Ovary (tissue), 9 donors: ENCODE measurements around the gene ZNF652. TPM values are rescaled to one million over a fixed set of nuclear protein-coding genes. Genes with fewer than 3 reads are reported as not detected.

Source experiments
- DNase-seq, 5 donors: peaks; one replicate each; pipeline ENCODE4 v3.0.0-alpha.2; 2019 to 2020
- H3K27ac ChIP-seq, 2 donors: fragments of 200-600 bp; one replicate each; pipeline versions ENCODE4 v1.5.1 to v1.8.0; 2019 to 2022
- H3K27me3 ChIP-seq: fragments of 200-600 bp; one replicate; pipeline ENCODE4 v1.8.0; 2022
- H3K36me3 ChIP-seq: fragments of 200-600 bp; sonication (generic); one replicate; pipeline ENCODE4 v1.5.1; 2019
- H3K4me1 ChIP-seq: one replicate; pipeline ENCODE4 v1.8.1; 2013; ENCODE audit warnings: mild to moderate bottlenecking, moderate library complexity; ENCODE audit not compliant: insufficient read depth
- H3K4me3 ChIP-seq: fragments of 200-600 bp; sonication (generic); one replicate; pipeline ENCODE4 v1.5.1; 2017
- H3K9me3 ChIP-seq, 2 donors: fragments of 200-600 bp in 1 of 2; sonication (generic) in 1 of 2; one replicate each; pipeline versions ENCODE4 v1.5.1 to v1.8.1; 2013 to 2019; ENCODE audit warnings: mild to moderate bottlenecking in 1 of 2, moderate library complexity in 1 of 2
- CTCF ChIP-seq, 3 donors: fragments of 450-650 bp in 2 of 3; fragments of 200-600 bp in 1 of 3; IDR thresholded peaks; one replicate each; pipeline versions ENCODE4 v1.5.1 to v1.8.0; 2016 to 2022; ENCODE audit warnings: antibody characterized with exemption in 3 of 3, mild to moderate bottlenecking in 1 of 3
- EP300 ChIP-seq: sonication (generic); formaldehyde crosslinking; IDR thresholded peaks from one replicate; pipeline ENCODE4 v1.6.1; 2017; ENCODE audit warnings: antibody characterized with exemption
- POLR2A ChIP-seq: fragments of 450-650 bp; IDR thresholded peaks from one replicate; pipeline ENCODE4 v1.6.1; 2017; ENCODE audit warnings: antibody characterized with exemption, mild to moderate bottlenecking, moderate library complexity
- WGBS, 3 donors: extraction: QIAGEN DNeasy Blood & Tissue Kit in 1 of 3; methylation state at CpG; one replicate each; pipeline versions ENCODE4 v1.1.5 to v1.1.7; 2013 to 2017; 5-methylcytosine and 5-hydroxymethylcytosine counted together
- intact Hi-C, 4 donors: fragments of 100-400 bp; cut with DNase I; formaldehyde crosslinking; loops; one replicate each; pipeline versions ENCODE4 v1.11.0 to v1.15.1; 2022 to 2023
- polyA plus RNA-seq, 2 donors: library from polyadenylated mRNA; stranded (reverse); fragments of 200-250 nt in 1 of 2; fragments of 350-450 nt in 1 of 2; fragmentation: Illumina TruSeq in 1 of 2; extraction: RNeasy Lipid Tissue Mini Kit (QIAGEN cat#74804) in 1 of 2; gene quantifications; one replicate each; pipeline ENCODE4 v1.2.3, GENCODE V29; 2013 to 2014
- total RNA-seq, 7 donors: library from RNA; depleted of rRNA in 2 of 7; stranded (reverse); fragments of >200 nt in 2 of 7; fragmentation: NEBNext Ultra II Directional in 3 of 7; extraction: Animal tissue kit (Norgen Biotek cat#: 25700) in 3 of 7; gene quantifications; one replicate each; pipeline versions ENCODE4 v1.1.0 to v1.2.4, GENCODE V29; 2016 to 2023
- donor health status: DM: no; HTN: no; CAD: no; lungs with moderate emphysema.
- donor health status: DM: no; HTN: no; CAD: no.
- donor health status: Bipolar disorder and iron deficiency.
- donor health status: DM: yes; HTN: yes; CAD: no.
- donor health status: DM: no; HTN: no; CAD: no.
- donor health status: DM: yes; HTN: yes; CAD: no.

Gene ZNF652
- total and polyA plus RNA-seq, 9 donors = 17.1 to 60.9 (median 48.8) TPM

GRCh38 chr17:49254066-49254465 lies 108.0 kb downstream of the ZNF652 start:
- no peak for TF ChIP-seq CTCF (IDR thresholded peaks at IDR 0.05)
- TF ChIP-seq POLR2A = no peak
- TF ChIP-seq EP300 = no peak
- WGBS, 3 donors = 52 to 61% (median 55%) methylated on average over 4 of the region's 4 CpGs
- H3K4me1 ChIP-seq = no peaks in the 10 kb centered on the region
- intact Hi-C loops = no loop called here
- no peak overlapping the region for H3K27ac ChIP-seq
- H3K27me3 ChIP-seq = no peaks in the 10 kb centered on the region
- DNase-seq = no peak
- no peak overlapping the region for H3K4me3 ChIP-seq
- H3K36me3 ChIP-seq = no peaks in the 10 kb centered on the region
- no peaks in the 10 kb centered on the region for H3K9me3 ChIP-seq

GRCh38 chr17:49252148-49252695 lies 109.8 kb downstream of the ZNF652 start:
- Histone ChIP-seq H3K27me3 (no peaks in the 10 kb centered on the region), H3K36me3 (no peaks in the 10 kb centered on the region), H3K4me3 (no peak overlapping the region), H3K9me3 (no peaks in the 10 kb centered on the region), H3K27ac (no peak overlapping the region), H3K4me1 (no peaks in the 10 kb centered on the region)
- 86 to 90% (median 86%) methylated on average over 6 of the region's 6 CpGs for WGBS, 3 donors
- TF ChIP-seq CTCF (IDR thresholded peaks at IDR 0.05) (no peak), POLR2A (no peak), EP300 (no peak)
- no peak for DNase-seq
- intact Hi-C loops = no loop called here

- intact Hi-C loops = no loop called here
- H3K4me1 ChIP-seq = no peaks in the 10 kb centered on the region
- H3K27ac ChIP-seq = no peak overlapping the region
- no peaks in the 10 kb centered on the region for H3K36me3 ChIP-seq
- TF ChIP-seq POLR2A (no peak), CTCF (IDR thresholded peaks at IDR 0.05) (no peak), EP300 (no peak)
- H3K9me3 ChIP-seq = no peaks in the 10 kb centered on the region
- no peaks in the 10 kb centered on the region for H3K27me3 ChIP-seq
- no peak overlapping the region for H3K4me3 ChIP-seq
- DNase-seq = no peak
- WGBS, 3 donors = 86 to 89% (median 87%) methylated on average over 12 of the region's 12 CpGs
Observed at GRCh38 chr17:49249890-49250522, 112.0 kb downstream of the ZNF652 start.

- intact Hi-C loops = no loop called here
- no peaks in the 10 kb centered on the region for H3K27me3 ChIP-seq
- TF ChIP-seq EP300 (no peak), POLR2A (no peak), CTCF (IDR thresholded peaks at IDR 0.05) (no peak)
- no peaks in the 10 kb centered on the region for H3K4me1 ChIP-seq
- no peaks in the 10 kb centered on the region for H3K9me3 ChIP-seq
- no peak overlapping the region for H3K4me3 ChIP-seq
- no peaks in the 10 kb centered on the region for H3K36me3 ChIP-seq
- no peak overlapping the region for H3K27ac ChIP-seq
- WGBS, 3 donors = 6 to 12% (median 8%) methylated on average over 10 of the region's 10 CpGs
- DNase-seq = no peak
Observed at GRCh38 chr17:49249292-49249794, 112.7 kb downstream of the ZNF652 start.
